HUES64 (cell line): ENCODE data around the gene DNAAF2. TPM values are rescaled to one million over a fixed set of nuclear protein-coding genes. Genes with fewer than 3 reads are reported as not detected.
"Not testable (repeated sequence)": the region's sequence is repeated elsewhere in the genome, so short reads cannot be mapped to it uniquely, and the experiment has no call there.

Source experiments
- H3K27ac ChIP-seq: 2 replicates; pipeline ENCODE4 v1.7.0; 2013; ENCODE audit warnings: low read depth, low read length, inconsistent platforms
- H3K27me3 ChIP-seq: 2 replicates; pipeline ENCODE4 v1.6.1; 2013; ENCODE audit warnings: mild to moderate bottlenecking, low read length; ENCODE audit not compliant: insufficient read depth
- H3K36me3 ChIP-seq: 2 replicates; pipeline ENCODE4 v1.6.1; 2013; ENCODE audit warnings: mild to moderate bottlenecking, low read length; ENCODE audit not compliant: insufficient read depth
- H3K4me1 ChIP-seq: 2 replicates; pipeline ENCODE4 v1.6.1; 2013; ENCODE audit warnings: mild to moderate bottlenecking, low read length, moderate library complexity; ENCODE audit not compliant: insufficient read depth
- H3K4me3 ChIP-seq: 2 replicates; pipeline ENCODE4 v1.5.1; 2013; ENCODE audit warnings: mild to moderate bottlenecking, low read length, moderate library complexity
- H3K9ac ChIP-seq: 2 replicates; pipeline ENCODE4 v1.6.1; 2013; ENCODE audit warnings: mild to moderate bottlenecking, low read depth, low read length
- H3K9me3 ChIP-seq: 2 replicates; pipeline ENCODE4 v1.6.1; 2013; ENCODE audit warnings: low read depth, low read length; ENCODE audit not compliant: insufficient read depth
- WGBS: fragments of 150-250, 120-280 bp; methylation state at CpG from one replicate; pipeline ENCODE4 v1.1.7; 2013; ENCODE audit warnings: missing lambda C conversion rate; 5-methylcytosine and 5-hydroxymethylcytosine counted together
- polyA plus RNA-seq, 2 experiments: library from polyadenylated mRNA; stranded (reverse); fragments of 50-300 nt; gene quantifications; one replicate each; pipeline ENCODE4 v1.2.3, GENCODE V29; 2013

Gene DNAAF2
- polyA plus RNA-seq (2013, experiment 1 of 2), result 25.8 TPM
- 26.9 TPM for polyA plus RNA-seq (2013, experiment 2 of 2)

GRCh38 chr14:49634547-49635334, at the start of gene DNAAF2:
TSS of gene DNAAF2 (minus strand) at chr14:49635244. CDS start at chr14:49635149, 95 bp downstream.
- H3K9me3 ChIP-seq, result no peaks in the 10 kb centered on the region
- peaks cover 42% of the 10 kb centered on the region for H3K36me3 ChIP-seq
- H3K27ac ChIP-seq, result peak within 1 kb of the TSS; percentile 96
- H3K9ac ChIP-seq, result peak within 1 kb of the TSS; percentile 98
- peaks cover 7% of the 10 kb centered on the region; the same call in 1 of the 2 replicates for H3K4me1 ChIP-seq
- peak within 1 kb of the TSS; percentile 82 for H3K4me3 ChIP-seq
- H3K27me3 ChIP-seq, result no peaks in the 10 kb centered on the region
- WGBS, result under 1% methylated on average over 80 of the region's 80 CpGs

GRCh38 chr14:49679271-49679670, 44.2 kb upstream of the DNAAF2 start:
- Histone ChIP-seq H3K27me3 (no peaks in the 10 kb centered on the region), H3K36me3 (peaks cover 79% of the 10 kb centered on the region), H3K4me3 (no peak overlapping the region), H3K27ac (no peak overlapping the region), H3K9me3 (no peaks in the 10 kb centered on the region), H3K4me1 (no peaks in the 10 kb centered on the region), H3K9ac (no peak overlapping the region)
- 95% methylated on average over 2 of the region's 2 CpGs for WGBS

GRCh38 chr14:49677643-49678042, 42.6 kb upstream of the DNAAF2 start:
- H3K4me3 ChIP-seq, result no peak overlapping the region
- no peaks in the 10 kb centered on the region for H3K27me3 ChIP-seq
- H3K27ac ChIP-seq, result no peak overlapping the region
- no peak overlapping the region for H3K9ac ChIP-seq
- H3K4me1 ChIP-seq, result no peaks in the 10 kb centered on the region
- peaks cover 81% of the 10 kb centered on the region for H3K36me3 ChIP-seq
- WGBS, result 93% methylated on average over 4 of the region's 4 CpGs
- H3K9me3 ChIP-seq, result no peaks in the 10 kb centered on the region

GRCh38 chr14:49673586-49673985, 38.5 kb upstream of the DNAAF2 start:
- Histone ChIP-seq H3K9me3 (no peaks in the 10 kb centered on the region), H3K4me3 (no peak overlapping the region), H3K9ac (no peak overlapping the region), H3K36me3 (peaks cover 63% of the 10 kb centered on the region), H3K27me3 (no peaks in the 10 kb centered on the region), H3K4me1 (no peaks in the 10 kb centered on the region), H3K27ac (no peak overlapping the region)
- 100% methylated on average over 1 of the region's 2 CpGs for WGBS

- H3K4me1 ChIP-seq, result no peaks in the 10 kb centered on the region
- no peaks in the 10 kb centered on the region for H3K9me3 ChIP-seq
- H3K36me3 ChIP-seq, result peaks cover 65% of the 10 kb centered on the region
- H3K27ac ChIP-seq, result no peak overlapping the region
- H3K4me3 ChIP-seq, result no peak overlapping the region
- H3K27me3 ChIP-seq, result no peaks in the 10 kb centered on the region
- no peak overlapping the region for H3K9ac ChIP-seq
These were observed 35.4 kb upstream of the DNAAF2 start for GRCh38 chr14:49670475-49670874.

GRCh38 chr14:49659526-49660455, 24.7 kb upstream of the DNAAF2 start:
- Histone ChIP-seq H3K9me3 (no peaks in the 10 kb centered on the region), H3K4me1 (no peaks in the 10 kb centered on the region), H3K27me3 (no peaks in the 10 kb centered on the region), H3K9ac (no peak overlapping the region), H3K4me3 (no peak overlapping the region), H3K27ac (no peak overlapping the region), H3K36me3 (peaks cover 53% of the 10 kb centered on the region)
- WGBS, result 100% methylated on average over 1 of the region's 2 CpGs

- peaks cover 58% of the 10 kb centered on the region for H3K36me3 ChIP-seq
- H3K4me1 ChIP-seq, H3K27ac ChIP-seq, H3K4me3 ChIP-seq, H3K9ac ChIP-seq, H3K27me3 ChIP-seq, H3K9me3 ChIP-seq: not testable (repeated sequence)
- 96% methylated on average over 5 of the region's 6 CpGs for WGBS
These were observed 22.5 kb upstream of the DNAAF2 start for GRCh38 chr14:49657500-49657899.

GRCh38 chr14:49654511-49654910, 19.5 kb upstream of the DNAAF2 start:
- Histone ChIP-seq H3K9ac (no peak overlapping the region), H3K36me3 (peaks cover 62% of the 10 kb centered on the region), H3K27me3 (no peaks in the 10 kb centered on the region), H3K9me3 (no peaks in the 10 kb centered on the region), H3K27ac (no peak overlapping the region), H3K4me3 (no peak overlapping the region), H3K4me1 (no peaks in the 10 kb centered on the region)
- WGBS, result 100% methylated on average over 2 of the region's 3 CpGs

- H3K27me3 ChIP-seq, result no peaks in the 10 kb centered on the region
- H3K4me1 ChIP-seq, result no peaks in the 10 kb centered on the region
- H3K27ac ChIP-seq, result no peak overlapping the region
- H3K36me3 ChIP-seq, result peaks cover 64% of the 10 kb centered on the region
- H3K9me3 ChIP-seq, result no peaks in the 10 kb centered on the region
- H3K9ac ChIP-seq, result no peak overlapping the region
- WGBS, result 92% methylated on average over 5 of the region's 6 CpGs
- no peak overlapping the region for H3K4me3 ChIP-seq
These were observed 18.5 kb upstream of the DNAAF2 start for GRCh38 chr14:49653508-49653907.

GRCh38 chr14:49642163-49642562, 7.1 kb upstream of the DNAAF2 start:
- H3K9ac ChIP-seq, result no peak overlapping the region
- H3K36me3 ChIP-seq, result peaks cover 62% of the 10 kb centered on the region
- no peak overlapping the region for H3K4me3 ChIP-seq
- no peaks in the 10 kb centered on the region for H3K9me3 ChIP-seq
- no peaks in the 10 kb centered on the region for H3K4me1 ChIP-seq
- no peak overlapping the region for H3K27ac ChIP-seq
- no peaks in the 10 kb centered on the region for H3K27me3 ChIP-seq

- H3K27me3 ChIP-seq, result no peaks in the 10 kb centered on the region
- no peak overlapping the region for H3K4me3 ChIP-seq
- no peaks in the 10 kb centered on the region for H3K9me3 ChIP-seq
- no peak overlapping the region for H3K9ac ChIP-seq
- 0 out of 2 replicates have a peak overlapping the region, but pooled peaks have one; percentile 14 for H3K27ac ChIP-seq
- peaks cover 60% of the 10 kb centered on the region for H3K36me3 ChIP-seq
- H3K4me1 ChIP-seq, result no peaks in the 10 kb centered on the region
- WGBS, result 88% methylated on average over 8 of the region's 8 CpGs
These were observed 6.7 kb upstream of the DNAAF2 start for GRCh38 chr14:49641697-49642129.
